ENCODE measurements around the gene ZP1.
"Not testable (repeated sequence)": the region's sequence is repeated elsewhere in the genome, so short reads cannot be mapped to it uniquely, and the experiment has no call there.

Gene ZP1, protein sequence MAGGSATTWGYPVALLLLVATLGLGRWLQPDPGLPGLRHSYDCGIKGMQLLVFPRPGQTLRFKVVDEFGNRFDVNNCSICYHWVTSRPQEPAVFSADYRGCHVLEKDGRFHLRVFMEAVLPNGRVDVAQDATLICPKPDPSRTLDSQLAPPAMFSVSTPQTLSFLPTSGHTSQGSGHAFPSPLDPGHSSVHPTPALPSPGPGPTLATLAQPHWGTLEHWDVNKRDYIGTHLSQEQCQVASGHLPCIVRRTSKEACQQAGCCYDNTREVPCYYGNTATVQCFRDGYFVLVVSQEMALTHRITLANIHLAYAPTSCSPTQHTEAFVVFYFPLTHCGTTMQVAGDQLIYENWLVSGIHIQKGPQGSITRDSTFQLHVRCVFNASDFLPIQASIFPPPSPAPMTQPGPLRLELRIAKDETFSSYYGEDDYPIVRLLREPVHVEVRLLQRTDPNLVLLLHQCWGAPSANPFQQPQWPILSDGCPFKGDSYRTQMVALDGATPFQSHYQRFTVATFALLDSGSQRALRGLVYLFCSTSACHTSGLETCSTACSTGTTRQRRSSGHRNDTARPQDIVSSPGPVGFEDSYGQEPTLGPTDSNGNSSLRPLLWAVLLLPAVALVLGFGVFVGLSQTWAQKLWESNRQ

DNA sequence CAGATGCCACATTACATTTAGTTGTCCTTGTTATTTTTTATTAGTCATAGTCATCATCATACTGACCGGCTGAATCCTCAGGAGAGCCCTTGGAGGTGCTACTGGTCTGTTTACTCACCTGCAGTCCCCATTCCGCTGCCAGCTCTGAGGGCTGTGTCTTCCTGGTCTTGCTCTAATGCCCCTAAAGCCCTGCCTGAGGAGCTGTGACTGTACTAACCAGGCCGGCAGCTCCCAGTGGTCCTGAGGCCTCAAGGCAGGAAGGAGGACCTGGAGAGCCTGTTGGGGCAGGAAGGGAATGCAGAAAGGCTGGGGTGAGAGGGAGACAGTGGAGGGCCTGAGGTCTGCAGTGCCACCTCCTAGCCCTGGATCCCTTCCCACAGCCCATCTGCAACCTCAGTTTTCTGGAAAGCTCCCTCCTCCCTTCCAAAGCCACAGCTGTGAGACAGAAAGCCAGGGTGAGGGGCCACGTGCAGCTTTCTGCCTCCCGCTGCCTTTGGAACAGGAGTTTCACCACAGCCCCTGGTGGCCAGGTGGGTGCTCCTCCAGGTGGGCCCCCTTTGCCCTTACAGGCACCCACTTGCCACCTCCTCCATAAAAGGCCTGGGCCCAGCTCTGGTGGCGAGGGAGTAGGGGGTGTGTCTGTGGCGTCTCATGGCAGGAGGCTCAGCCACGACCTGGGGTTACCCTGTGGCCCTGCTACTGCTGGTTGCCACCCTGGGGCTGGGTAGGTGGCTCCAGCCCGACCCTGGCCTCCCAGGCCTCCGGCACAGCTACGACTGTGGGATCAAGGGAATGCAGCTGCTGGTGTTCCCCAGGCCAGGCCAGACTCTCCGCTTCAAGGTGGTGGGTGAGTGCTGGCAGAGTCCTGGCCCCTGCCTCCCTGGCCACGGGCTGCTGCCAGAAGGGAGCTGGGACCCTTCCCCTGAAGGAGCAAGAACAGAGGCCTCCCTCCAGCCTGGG is at the start of gene ZP1:
ZP1 (plus strand) TSS at position 632 of the 960 bp plus-strand sequence; CDS start at position 652, 20 bp downstream.
- DNase-seq (ENCODE audit: low read depth): no peak

DNA sequence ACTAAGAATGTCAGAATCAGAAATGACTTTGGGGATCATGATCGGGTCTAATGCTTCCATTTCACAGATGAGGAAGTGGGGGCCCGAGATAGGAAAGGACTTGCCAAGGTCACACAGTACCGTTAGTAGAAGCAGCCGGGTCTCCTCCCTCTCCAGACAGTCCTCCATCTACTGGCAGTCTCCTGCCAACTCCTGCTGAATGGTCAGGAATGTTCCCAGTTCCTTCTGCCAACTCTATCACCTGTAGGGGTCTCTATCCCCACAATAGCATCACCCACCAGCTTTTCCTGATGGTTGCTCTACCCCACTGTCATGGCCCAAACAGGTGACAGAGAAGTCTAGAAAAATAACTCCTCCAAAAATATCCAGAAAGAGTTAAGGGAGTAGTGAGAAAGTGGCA is 49.3 kb upstream of the ZP1 start:
- no peak for DNase-seq (ENCODE audit: low read depth)

DNA sequence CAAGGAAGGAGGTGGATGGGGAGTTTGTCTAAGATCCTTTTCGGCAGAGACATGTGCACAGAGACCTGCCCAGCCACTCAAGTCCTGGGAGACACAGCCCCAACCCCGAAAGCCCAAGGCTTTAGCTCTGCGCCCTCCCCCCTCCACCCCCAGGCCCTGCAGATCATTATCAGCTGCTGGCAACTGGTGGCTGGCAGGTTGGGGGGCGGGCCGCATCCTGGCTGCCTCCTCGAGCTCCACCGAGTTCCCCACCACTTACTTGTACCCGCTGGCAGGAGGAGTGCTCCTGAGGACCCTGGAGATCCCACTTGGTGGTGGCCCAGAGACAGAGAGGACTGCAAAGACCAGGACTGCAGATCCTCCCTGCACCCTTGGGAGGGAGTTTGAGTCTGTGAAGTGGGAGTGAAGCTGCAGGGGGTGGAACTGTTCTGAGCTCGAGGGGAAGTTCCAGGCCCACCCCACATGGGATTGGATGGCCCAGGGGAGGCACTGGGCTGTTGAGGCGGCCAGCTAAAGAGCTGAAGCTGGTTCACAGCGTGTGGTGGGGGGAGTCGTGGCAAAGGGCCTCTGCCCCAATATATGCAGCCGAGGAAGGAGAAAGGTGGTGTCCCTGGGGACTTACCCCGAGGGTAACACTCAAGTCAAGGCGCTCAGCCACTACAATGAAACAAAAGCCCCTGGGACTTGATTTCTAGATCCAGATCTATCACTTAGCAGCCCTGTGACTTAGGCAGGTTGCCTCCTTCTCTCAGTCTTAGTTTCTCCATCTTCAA is 45.3 kb upstream of the ZP1 start:
- no peak for DNase-seq (ENCODE audit: low read depth)

DNA sequence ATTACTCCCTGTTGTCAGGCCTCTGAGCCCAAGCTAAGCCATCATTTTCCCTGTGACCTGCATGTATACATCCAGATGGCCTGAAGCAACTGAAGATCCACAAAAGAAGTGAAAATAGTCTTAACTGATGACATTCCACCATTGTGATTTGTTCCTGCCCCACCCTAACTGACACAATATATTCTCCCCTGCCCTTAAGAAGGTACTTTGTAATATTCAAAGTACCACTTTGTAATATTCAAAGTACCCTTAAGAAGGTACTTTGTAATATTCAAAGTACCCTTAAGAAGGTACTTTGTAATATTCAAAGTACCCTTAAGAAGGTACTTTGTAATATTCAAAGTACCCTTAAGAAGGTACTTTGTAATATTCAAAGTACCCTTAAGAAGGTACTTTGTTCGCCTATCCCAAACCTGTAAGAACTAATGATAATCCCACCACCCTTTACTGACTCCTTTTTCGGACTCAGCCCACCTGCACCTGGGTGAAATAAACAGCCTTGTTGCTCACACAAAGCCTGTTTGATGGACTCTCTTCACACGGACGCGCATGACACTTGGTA is 43.5 kb upstream of the ZP1 start:
- DNase-seq (ENCODE audit: low read depth): not testable (repeated sequence)

DNA sequence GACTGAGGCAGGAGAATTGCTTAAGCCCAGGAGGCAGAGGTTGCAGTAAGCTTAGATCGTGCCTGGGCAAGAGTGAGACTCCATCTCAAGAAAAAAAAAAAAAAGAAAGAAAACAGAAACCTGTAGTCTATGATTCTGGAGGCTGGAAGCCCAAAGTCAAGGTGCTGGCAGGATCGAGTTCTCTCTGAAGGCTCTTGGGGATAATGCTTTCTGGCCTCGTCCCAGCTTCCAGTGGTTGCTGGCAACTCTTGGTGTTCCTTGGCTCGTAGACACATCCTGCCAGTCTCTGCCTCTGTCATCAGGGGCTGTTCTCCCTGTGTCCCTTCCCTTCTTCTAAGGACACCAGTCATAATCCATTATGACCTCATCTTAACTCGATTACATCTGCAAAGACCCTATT is 42.2 kb upstream of the ZP1 start:
- no peak for DNase-seq (ENCODE audit: low read depth)

DNA sequence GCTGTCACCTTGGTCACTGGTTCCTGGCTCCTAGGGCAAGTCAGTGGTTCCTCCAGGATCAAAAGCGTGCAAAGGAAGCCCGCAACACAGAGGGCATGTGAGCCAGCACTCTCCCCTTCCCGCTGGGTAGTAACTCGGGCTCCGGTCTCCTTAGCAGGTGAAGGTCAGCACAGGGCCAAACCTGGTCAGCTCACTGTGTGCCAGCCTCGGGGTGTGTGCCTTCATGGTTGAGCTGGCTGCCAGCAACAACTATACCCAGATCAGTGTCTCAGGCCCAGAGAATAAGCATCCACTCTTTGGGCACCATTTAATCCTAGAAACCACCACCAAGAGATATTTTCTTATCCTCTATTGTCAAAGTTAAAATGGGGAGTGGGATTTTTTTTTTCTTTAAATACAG is 41.6 kb upstream of the ZP1 start:
- no peak for DNase-seq (ENCODE audit: low read depth)

DNA sequence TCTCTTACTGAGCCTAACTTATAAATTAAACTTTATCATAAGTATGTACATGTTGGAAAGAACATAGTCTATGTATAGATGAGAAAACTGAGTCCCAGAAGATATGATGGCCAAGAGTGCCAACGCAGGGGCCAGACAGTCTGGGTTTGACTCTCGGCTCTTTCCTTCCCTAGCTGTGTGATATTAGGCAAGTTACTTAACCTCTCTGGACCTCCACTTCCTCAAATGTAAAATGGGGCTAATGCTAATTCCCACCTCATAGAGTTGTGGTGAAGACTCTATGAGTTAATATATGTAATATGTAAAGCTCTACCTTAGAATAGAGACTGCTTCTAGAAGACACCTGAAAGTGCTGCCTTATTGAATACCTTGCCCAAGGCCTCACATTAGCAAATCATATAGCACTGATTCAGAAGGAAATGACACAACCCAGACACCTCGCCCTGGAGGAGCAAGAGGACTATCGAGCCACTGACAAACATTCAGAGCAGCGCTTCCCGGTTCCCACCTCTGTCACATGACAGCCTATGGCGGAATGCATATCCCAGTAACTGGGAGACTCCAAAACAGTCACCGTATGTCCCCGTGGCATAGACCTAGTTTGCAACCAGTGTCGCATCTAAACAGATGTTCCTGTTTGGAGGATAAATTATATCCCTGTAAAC is 36.7 kb upstream of the ZP1 start:
- no peak for DNase-seq (ENCODE audit: low read depth)

DNA sequence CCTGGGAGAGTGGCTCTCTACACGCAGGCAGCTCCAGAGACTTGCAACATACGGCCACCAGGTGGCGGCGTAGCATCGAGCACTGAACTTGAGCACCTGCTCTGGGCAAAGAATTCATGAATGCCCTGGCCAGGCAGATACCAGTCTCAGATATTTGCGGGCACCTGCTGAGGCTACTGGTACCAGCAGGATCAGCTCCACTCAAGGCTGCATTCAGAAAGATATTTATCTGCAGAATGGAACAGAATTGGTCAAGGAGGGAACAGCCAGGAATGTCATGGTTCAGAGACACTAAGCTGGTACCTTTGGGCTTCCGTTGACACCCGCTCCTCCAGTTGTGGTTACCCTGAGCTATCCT is 36.2 kb upstream of the ZP1 start:
- peak; percentile 35 for DNase-seq (ENCODE audit: low read depth)

DNA sequence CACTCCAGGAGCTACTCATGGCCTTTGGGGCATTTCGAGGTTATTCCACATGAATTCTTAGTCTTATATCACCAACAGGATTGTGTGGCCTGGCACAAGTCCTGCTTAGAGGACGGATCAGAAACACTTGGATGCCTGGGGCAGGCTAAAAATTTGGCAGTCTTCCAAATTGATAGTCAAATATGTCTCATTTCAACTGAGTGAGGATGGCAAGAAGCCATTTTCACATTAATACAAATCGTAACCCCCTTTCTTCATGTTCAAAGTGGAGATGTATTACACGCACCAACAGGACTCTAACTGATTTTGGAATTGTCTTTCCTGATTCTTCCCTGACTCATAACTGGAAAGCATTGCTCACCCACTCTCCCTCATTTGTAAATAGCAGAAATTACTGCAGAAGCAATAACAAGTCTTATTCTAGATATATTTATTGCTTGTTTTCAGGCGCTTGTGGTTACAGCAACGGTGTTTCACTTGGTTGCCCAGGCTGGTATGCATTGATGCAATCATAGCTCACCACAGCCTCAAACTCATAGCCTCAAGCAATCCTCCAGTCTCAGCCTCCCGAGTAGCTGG is 35.8 kb upstream of the ZP1 start:
- DNase-seq (ENCODE audit: low read depth): no peak

DNA sequence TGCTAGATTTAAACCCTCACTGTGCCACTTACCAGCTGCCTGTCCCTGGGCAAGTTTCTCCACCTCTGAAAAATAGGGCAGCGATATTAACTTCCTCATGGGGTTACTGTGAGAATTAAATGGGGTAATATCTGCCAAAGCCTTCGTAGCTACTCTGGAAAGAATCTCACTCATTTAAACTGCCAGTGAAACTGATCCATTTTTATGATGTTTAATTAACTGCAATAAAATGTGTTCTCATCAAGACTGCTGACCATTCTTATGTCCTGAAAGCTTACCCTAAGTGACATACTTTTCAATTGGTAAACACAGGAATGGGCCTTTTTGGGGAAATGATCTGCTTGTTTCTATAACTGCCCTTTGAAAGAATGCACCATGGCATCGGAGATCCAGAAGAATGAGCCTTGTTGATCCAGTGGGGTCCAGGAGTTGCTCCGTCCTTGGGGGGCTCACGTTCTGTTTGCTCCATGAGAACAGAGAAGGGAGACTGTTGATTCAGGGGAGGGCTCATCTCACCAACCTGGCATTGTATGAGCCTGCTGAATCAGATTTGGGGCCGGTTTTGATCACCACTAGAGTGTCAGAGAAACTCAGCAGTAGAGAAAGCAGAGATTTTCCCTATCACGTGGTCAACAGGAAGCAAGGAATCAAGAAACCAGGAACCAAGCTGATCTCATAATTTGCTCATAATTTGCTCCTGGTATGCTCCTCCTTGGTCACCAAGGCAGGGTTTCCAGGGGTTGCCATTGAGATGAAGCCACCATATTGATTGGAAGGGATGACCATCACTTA is 32.4 kb upstream of the ZP1 start:
- DNase-seq (ENCODE audit: low read depth): no peak

DNA sequence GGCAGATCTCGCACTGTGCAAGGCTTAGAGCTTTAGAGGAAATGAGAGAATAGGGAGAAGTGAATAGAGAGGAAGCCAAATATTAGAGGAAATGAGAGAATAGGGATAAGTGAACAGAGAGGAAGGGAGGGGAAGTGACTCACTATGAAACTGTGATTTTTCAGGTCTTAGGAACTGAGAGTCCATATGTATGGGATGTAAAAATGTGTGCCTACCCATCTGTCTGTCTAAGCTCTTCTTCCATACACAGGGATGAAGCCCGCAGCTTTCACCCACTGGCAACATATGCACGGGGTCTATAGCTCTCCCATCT is 31.9 kb upstream of the ZP1 start:
- DNase-seq (ENCODE audit: low read depth): no peak

DNA sequence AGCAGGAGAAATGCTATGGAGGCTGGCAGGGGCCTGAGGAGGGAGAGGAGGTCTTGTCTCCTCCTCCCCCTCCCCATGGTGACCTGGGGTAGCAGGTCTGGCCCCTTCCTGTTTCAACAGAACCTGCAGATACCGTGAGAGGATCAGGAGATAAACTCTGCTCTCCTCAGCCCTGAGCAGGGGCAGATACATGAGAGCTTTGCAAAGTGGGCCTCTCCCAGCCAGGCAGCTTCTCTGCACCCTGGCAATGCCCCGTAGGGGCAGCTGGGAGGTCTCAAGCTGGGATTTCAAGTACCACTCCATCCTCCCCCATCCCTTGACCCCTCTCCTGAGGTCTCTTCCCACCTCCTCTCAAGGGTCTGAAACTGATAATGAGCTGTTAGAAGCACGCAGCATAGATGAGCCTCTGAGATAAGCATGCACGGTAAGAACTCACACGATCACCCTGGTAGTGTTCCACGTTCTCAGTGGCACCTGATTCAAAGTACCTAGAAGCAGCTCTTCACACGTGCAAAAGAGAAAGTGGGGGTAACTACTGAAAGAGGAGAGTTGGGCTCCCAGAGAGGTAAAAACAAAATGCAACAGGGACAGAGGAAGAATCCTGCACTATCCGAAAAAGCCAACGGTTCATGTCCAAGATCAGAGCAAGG is 30.4 kb upstream of the ZP1 start:
- DNase-seq (ENCODE audit: low read depth): no peak

DNA sequence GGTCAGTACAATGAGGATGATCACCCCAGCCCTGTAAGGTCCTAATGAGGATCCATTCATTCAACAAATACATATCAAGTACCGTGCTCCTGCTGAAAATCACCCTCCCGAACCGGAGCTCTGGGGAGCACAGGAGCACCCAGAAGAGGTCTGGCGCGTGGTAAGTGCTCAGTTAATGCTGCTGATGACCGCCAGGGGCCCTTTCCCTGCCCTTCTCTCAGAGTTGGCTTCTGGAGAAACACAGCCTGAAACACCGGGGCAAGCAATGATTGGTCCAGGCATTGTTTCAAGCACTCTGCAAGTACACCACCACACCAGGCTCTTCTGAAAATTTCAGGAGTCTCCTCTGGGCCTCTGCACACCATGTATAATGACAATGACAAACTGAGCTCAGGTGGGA is 29.2 kb upstream of the ZP1 start:
- no peak for DNase-seq (ENCODE audit: low read depth)

DNA sequence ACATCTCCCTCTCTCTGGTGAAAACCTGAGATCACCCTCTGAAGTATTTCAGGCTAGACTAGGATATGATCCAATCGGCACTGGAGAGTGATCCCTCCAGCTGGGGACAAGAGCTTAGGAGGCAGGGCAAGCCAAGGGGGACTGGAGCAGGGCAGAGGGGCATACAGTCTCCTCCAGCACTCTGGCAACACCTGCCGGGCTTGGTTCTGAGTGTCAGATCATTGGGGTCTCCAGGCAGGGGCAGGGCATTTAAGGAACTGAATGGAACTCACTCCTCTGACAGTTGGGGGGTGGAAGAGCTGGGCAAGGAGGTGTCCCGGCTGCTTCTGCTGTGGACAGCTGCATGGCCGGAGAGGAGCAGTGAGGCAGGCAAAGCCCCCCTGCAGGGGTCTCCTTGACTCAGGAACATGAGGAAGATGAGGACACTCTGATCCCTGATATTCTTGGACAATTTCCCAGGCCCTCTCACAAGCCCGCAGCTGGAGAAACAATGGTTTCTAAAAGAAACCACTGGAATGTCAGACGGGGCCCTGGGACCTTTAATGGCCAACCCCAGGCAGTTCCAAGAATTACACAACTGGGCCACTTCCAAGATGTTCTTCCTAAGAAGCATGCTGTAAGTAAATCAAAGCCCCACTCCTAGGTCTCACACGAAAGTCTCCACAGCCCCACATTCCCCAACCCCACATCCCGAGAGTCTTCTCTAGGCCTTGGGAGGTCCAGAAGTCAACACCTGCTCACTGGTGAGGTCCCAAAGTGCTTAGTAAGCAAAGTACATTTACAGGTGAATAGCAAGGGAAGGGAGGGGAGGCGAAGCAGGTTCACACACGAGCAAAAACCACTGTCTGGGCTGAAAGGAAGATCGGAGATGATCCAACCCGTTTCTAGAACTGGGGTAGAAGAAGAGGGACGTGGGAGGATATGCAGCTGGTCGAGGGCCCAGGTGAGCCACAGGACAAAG is 26.6 kb upstream of the ZP1 start:
- DNase-seq (ENCODE audit: low read depth): peak; percentile 54

DNA sequence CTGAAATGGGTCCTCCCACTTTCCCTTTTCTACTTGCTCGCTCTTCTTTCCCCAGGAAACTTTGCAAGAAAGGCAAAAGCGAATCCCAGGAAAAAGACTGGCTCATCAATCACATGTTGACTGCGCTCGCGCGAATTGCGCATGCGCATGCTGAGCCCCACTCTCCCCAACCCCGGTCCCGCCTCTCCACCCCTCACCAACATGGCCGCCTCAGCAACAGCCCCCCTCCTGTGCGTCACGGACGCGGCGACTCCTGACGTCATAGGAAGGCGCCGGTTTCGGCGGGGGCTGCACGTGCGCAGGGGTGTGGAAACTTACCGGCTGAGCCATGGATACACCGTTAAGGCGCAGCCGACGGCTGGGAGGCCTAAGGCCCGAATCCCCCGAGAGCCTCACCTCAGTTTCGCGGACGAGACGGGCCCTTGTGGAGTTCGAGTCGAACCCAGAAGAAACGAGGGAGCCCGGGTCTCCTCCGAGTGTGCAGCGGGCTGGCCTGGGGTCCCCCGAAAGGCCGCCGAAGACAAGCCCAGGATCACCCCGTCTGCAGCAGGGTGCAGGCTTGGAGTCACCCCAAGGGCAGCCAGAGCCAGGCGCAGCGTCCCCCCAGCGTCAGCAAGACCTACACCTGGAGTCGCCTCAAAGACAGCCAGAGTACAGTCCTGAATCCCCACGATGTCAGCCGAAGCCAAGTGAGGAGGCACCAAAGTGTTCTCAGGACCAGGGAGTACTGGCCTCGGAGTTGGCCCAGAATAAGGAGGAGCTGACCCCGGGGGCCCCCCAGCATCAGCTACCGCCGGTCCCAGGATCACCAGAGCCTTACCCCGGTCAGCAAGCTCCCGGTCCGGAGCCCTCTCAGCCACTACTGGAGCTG is 25.3 kb upstream of the ZP1 start, which contains the start of gene CCDC86:
CCDC86 (plus strand) TSS at position 317 of the 871 bp plus-strand sequence; CDS start at position 329, 12 bp downstream.
- DNase-seq (ENCODE audit: low read depth): peak; percentile 83

DNA sequence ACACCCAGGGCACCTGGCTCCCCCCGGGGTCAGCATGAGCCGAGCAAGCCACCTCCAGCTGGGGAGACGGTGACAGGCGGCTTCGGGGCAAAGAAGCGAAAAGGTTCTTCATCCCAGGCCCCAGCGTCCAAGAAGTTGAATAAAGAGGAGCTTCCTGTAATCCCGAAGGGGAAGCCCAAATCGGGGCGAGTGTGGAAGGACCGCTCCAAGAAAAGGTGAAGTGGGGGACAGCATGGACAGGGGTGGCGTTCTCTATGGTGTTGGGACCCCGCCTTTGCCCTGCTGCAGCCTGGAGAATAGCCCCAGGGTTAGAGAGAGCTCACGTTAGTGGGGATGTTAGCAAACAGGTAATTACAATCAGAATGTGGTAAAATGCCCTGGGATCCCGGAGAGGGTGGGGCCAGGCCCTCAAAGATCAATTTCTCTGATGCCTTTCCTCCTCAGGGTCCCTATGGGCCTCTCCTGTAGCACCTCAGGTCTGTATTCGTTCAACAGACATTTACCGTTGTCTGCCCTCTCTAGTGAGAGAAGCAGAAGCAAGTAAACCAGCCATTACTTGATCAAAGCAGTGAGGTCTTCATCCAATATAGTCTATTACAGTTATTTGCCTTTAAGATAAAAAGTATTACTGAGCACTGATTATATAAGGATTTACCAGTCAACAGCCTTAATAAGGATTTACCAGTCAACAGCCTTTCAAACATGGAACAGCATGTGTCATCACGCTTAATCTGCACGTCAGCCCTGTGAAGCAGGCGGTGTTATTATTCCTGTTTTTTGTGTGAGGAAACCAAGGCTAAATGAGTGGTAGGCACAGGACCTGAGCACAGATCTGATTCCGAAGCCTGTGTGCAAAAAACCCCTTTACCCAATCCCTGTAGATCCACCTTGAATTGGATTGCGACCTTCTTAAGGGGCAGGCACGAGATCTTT is 24.4 kb upstream of the ZP1 start:
- no peak for DNase-seq (ENCODE audit: low read depth)
